Mesenteric fat pad (tissue), 1 donor: ENCODE results near the gene SHISAL2A. TPM values are rescaled to one million over a fixed set of nuclear protein-coding genes. Genes with fewer than 3 reads are reported as not detected.
"Not testable (repeated sequence)": the region's sequence is repeated elsewhere in the genome, so short reads cannot be mapped to it uniquely, and the experiment has no call there.

Experiments used
- DNase-seq: peaks from one replicate; pipeline ENCODE4 v3.0.0-alpha.2; 2020; ENCODE audit warnings: low spot score
- total RNA-seq: library from RNA; stranded (reverse); fragmentation: NEBNext Ultra II Directional; extraction: Animal tissue kit (Norgen Biotek cat#: 25700); gene quantifications from one replicate; pipeline ENCODE4 v1.2.1, GENCODE V29; 2021
- donor health status: DM: yes; HTN: yes; CAD: no.

The SHISAL2A gene
- total RNA-seq, 1 donor from 2014 or later, result not detected

DNA sequence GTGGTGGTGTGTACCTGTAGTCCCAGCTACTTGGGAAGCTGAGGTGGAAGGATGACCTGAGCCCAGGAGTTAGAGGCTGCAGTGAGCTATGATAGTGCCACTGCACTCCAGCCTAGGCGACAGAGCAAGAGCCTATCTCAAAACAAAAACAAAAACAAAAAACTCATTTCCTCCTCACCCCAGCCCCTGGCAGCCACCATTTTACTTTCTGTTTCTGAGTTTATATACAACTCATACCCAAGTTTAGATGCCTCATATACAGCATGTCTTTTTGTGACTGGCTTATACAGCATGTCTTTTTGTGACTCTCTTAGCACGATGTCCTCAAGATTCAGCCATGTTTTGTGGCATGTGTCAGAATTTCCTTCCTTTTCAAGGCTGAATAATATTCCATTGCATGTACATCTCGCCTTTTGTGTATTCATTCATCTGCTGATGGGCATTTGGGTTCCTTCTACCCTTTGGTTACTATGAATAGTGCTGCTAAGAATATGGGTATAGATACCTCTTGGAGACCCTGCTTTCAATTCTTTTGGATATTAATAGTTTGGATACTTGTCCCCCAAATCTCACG lies 50.5 kb downstream of the SHISAL2A start:
- peak; percentile 18 for DNase-seq

DNA sequence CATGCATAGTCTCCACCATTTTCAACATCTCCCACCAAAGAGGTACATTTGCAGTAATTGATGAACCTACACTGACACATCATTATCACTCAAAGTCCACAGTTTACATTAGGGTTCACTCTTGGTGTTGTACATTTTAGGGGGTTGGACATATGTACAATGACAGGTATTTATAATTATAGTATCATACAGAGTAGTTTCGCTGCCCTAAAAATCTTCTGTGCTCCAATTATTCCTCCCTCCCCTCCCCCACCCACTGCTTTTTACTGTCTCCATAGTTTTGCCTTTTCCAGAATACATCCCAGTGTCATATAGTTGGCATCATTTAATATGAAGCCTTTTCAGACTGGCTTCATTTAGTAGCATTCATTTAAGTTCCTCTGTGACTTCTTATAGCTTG lies 51.6 kb downstream of the SHISAL2A start:
- DNase-seq, result no peak

DNA sequence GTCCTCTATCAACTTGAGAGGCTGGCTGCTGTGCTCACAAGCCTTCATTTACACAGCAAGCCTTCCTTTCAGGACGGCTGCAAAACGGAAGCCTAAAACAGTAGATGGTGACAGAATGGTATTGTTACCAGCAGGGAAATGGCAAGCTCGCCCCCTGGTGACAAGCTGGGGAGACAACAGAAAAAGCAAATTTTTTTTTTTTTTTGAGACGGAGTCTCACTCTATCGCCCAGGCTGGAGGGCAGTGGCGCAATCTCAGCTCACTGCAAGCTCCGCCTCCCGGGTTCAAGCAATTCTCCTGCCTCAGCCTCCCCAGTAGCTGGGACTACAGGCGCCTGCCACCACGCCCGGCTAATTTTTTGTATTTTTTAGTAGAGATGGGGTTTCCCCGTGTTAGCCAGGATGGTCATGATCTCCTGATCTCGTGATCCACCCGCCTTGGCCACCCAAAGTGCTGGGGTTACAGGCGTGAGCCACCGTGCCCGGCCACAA lies 53.3 kb downstream of the SHISAL2A start:
- not testable (repeated sequence) for DNase-seq

DNA sequence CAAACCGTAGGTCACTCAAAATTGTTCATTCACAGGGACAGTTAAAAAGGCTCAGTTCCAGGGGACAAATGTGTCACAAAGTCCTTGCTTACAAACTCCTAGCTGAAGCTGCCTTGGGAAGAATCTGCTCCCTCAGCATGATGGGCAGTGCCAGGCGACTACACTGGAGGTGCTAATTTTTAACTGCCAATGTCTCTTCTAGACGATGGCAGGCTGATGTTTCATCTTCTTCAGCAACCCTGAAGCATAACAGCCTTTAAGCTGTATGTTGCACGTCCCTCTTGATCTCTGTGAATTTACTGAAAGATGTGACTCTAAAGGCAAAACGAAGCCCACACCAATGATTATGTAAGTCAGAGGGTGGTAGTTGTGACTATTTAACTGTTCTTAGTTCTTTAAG lies 53.9 kb downstream of the SHISAL2A start:
- no peak for DNase-seq

DNA sequence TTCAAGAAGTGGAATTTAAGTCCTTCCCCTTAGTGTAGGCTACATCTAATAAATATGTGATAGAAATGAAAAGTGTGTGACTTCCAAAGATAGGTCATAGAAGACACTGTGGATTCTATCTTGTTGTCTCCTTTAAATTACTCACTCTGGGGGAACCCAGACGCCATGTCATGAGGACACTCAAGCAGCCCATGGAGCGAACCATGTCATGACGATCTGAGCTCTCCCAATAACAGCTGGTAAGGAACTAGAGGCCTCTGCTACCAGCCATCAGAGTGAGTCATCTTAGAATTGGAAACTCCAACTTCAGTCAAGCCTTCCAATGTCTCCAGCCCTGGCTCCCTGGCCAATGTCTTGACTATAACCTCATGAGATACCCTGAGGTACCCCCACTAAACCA lies 58.9 kb downstream of the SHISAL2A start:
- no peak for DNase-seq

DNA sequence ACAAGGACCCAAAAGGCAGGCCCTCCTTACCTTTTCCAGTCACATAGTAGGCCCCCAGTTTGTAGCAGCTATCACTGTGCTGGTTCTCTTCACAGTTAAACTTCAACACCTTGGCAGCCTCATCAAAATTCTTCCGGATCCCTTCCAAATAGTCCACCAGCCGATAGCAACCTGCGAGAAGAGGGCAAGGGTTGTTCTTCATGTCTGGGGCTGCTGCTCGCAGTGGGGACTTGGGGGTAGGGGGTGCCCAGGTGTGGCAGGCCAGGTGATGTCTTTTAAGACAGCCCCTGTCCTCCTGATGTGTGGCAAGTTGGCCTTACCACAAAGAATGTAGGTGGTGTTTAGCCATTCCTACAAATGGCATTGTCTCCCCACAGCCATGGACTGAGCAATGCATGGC lies 59.7 kb downstream of the SHISAL2A start:
- DNase-seq, result no peak

DNA sequence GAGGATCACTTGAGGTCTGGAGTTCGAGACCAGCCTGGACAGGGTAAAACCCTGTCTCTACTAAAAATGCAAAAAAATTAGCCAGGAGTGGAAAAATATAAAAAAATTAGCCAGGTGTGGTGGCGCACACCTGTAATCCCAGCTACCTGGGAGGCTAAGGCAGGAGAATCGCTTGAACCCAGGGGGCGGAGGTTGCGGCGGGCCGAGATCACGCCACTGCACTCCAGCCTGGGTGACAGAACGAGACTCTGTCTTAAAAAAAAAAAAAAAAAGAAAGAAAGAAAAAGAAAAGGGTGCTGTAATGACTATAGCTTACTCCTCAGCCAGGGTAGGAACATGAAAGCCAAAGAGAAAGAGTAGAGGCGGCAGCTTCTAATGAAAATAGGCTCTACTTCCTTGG lies 60.4 kb downstream of the SHISAL2A start:
- DNase-seq, result not testable (repeated sequence)

DNA sequence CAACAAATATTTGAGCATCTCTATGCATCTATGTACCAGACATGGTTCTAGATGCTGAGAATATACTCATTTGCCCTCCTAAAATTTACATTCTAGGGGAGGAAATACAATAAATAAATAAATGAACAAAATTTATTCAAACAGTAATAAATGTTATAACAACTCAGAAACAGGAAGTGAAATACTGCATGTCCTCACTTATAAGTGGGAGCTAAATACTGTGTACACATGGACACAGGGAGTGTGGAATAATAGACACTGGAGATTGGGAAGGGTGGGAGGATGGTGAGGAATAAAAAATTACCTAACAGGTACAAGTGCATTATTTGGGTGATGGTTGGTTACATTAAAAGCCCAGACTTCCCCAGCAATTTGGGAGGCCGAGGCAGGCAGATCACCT lies 60.9 kb downstream of the SHISAL2A start:
- no peak for DNase-seq

DNA sequence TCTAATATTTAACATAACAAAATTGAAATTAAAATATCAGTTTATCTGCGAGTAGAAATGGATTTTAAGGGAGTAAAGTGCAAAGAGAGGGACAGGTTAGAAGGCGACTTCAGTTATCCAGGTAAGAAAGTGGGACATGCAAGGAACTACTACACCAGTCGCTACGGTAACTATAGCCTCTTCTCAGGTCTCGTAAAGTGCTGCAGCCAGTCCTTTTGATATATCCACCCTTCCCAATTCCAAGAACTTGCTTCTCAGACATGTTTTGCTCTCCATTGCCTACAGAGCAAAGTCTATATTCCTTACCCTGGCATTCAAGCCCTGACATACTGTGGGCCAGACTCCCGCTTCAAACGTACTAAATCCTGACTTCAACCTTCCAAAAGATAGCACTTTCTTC lies 62.7 kb downstream of the SHISAL2A start:
- no peak for DNase-seq

DNA sequence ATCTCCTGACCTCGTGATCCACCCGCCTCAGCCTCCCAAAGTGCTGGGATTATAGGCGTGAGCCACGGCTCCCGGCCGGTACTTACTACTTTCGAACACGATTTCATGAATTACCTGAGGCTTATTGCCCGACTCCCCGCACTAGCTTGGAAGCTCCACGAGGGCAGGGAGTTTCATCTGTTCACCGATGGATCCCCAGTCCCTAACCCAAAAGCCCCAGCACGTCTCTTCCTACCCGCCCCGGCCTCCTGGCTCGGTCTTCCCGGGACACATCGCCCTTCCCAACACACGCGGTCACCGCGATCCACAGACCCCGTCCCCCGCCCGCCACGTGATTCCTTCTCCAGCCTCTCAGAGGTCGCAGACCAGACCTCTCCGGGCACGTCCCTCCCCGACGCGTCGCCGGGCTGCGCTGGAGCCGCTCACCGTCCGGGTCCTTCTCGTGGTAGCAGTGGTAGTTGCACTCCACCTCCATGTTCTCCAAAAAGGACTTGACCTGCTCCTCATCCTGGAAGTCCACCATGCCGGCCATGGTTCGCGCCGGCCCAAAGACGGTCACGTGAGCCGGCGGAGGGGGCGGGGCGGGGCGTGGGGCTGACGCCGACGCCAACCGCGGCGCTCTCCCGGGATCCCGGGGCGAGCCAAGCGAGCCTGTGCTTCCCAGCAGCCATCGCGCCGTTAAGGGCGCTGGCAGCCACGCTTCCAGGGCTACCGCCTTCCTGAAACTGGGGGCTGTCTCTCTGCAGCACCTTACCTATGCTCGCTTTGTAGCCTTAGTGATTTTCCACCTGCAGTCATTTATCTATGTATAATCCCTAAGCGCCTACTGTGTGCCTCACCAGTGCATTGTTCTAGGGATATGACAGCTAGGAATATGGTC lies 65.1 kb downstream of the SHISAL2A start, which contains the start of gene COA7:
COA7 (minus strand) TSS at position 553 of the 880 bp plus-strand sequence; CDS start at position 532, 21 bp downstream.
- DNase-seq, result peak; percentile 94

DNA sequence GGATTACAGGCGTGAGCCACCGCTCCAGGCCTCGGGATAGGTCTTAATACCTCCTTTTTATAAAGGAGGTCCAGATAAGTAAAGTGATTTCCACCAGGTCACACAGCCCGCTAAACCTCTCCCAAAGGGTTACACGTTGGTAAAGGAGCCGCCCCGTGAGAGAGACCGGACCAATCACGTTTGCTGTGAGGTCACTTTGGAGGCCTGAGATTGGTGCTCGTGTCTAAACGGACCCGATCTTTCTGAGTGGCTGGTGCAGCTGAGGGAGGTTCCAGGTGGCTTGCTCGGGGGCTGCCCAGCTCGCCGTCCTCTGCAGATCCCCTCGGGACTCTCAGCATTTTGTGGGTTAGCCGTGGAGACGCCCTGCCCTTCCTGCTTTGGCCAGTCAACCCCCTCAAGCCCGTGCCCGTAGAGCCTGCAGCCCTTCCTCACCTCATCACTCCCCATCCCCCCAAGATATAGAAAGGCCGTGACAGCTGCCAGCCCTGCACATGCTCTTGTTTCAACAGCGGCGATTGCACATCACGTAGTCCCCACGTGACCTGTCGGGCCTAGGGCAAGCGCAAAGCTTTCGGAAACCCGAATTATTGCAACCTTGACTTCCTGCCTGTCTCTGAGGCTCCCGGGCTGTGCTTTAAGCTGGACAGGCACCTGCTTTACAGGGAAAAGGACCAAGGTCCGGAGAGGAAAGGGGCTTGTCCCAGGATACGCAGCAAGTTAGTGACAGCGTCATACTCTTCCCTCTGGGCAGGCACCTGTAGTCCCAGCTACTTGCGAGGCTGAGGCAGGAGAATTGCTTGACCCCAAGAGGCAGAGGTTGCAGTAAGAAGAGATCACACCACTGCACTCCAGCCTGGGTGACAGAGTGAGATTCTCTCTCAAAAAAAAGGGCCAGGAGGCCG lies 70.2 kb downstream of the SHISAL2A start:
- peak; percentile 94 for DNase-seq

DNA sequence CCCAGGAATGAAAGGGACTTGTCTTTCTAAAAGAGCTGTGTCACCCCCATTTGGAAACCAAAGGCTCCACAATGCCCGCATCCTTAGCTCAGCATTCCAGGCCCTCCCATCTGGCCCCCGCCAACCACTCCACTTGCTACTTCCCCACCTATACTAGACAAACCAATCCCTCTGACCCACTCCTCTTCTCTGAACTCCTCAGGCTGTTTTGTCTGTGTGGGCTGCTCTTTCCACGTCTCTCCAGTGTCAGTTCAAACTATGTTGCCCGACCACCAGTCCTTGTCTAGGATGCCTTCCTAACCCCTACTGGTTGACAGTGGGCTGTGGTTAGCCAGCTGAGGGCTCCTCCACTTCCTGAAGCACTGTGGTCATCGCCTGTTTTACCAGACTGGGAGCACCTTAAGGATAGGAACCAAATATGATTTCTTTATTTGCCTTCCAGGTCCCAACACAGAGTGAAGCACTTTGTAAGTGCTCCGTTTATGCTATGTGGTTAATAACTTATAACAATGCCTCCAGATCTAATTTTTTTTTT lies 73.2 kb downstream of the SHISAL2A start:
- DNase-seq, result no peak

Other genes with a start within 250 kb of the SHISAL2A start
- 0.35 TPM for gene ORC1, start 228.7 kb upstream of the SHISAL2A start, total RNA-seq
- 25.9 TPM for gene PRPF38A, start 228.6 kb upstream of the SHISAL2A start, total RNA-seq
- gene TUT4, start 80.1 kb upstream of the SHISAL2A start, total RNA-seq, result 39.9 TPM
- gene GPX7, start 30.8 kb upstream of the SHISAL2A start, total RNA-seq, result 8.5 TPM
- gene COA7, start 65.2 kb downstream of the SHISAL2A start, total RNA-seq, result 24.5 TPM
- 33.0 TPM for gene ZYG11B, start 93.3 kb downstream of the SHISAL2A start, total RNA-seq
- gene ZYG11A, start 209.6 kb downstream of the SHISAL2A start, total RNA-seq, result 0.06 TPM